Activated CD8-positive, alpha-beta memory T cell treated with anti-CD3 and anti-CD28 coated beads, Interleukin-2, amount 50 U/mL, for 24 hours (primary cell): ENCODE measurements around the gene BEX4.
"Not testable (repeated sequence)": the region's sequence is repeated elsewhere in the genome, so short reads cannot be mapped to it uniquely, and the experiment has no call there.

Source experiments
- DNase-seq: peaks from one replicate; pipeline ENCODE4 v3.0.0-alpha.2; 2020; ENCODE audit errors: extremely low read depth

Gene BEX4

GRCh38 chrX:103214870-103215424, at the start of gene BEX4:
Gene BEX4, plus strand, starts transcription at chrX:103215108. Its CDS starts 1,046 bp downstream, at chrX:103216154.
- DNase-seq, result peak; percentile 48

- no peak for DNase-seq
These were observed 44.7 kb upstream of the BEX4 start for GRCh38 chrX:103170216-103170615.

- no peak for DNase-seq
These were observed 43.6 kb upstream of the BEX4 start for GRCh38 chrX:103171353-103171752.

- not testable (repeated sequence) for DNase-seq
These were observed 39.7 kb upstream of the BEX4 start for GRCh38 chrX:103175256-103175655.

- DNase-seq, result peak; percentile 12
These were observed 38.8 kb upstream of the BEX4 start for GRCh38 chrX:103175944-103176753.

- DNase-seq, result no peak
These were observed 37.4 kb upstream of the BEX4 start for GRCh38 chrX:103177556-103177955.

- no peak for DNase-seq
These were observed 31.0 kb upstream of the BEX4 start for GRCh38 chrX:103183912-103184311.

- no peak for DNase-seq
These were observed 26.9 kb upstream of the BEX4 start for GRCh38 chrX:103187953-103188475.

- no peak for DNase-seq
These were observed 17.1 kb upstream of the BEX4 start for GRCh38 chrX:103197721-103198306.

GRCh38 chrX:103198668-103199067, 16.2 kb upstream of the BEX4 start:
- DNase-seq, result not testable (repeated sequence)

- DNase-seq, result no peak
These were observed 13.9 kb upstream of the BEX4 start for GRCh38 chrX:103201041-103201440.

GRCh38 chrX:103210056-103210455, 4.9 kb upstream of the BEX4 start:
- DNase-seq, result no peak

GRCh38 chrX:103211012-103211715, 3.7 kb upstream of the BEX4 start:
- DNase-seq, result no peak

- DNase-seq, result no peak
These were observed 2.0 kb upstream of the BEX4 start for GRCh38 chrX:103212749-103213457.

- DNase-seq, result no peak
These were observed 600 bp downstream of the BEX4 start for GRCh38 chrX:103215425-103215991.

- no peak for DNase-seq
These were observed 5.8 kb downstream of the BEX4 start for GRCh38 chrX:103220511-103221323.

- DNase-seq, result not testable (repeated sequence)
These were observed 11.0 kb downstream of the BEX4 start for GRCh38 chrX:103225918-103226317.

- DNase-seq, result no peak
These were observed 18.4 kb downstream of the BEX4 start for GRCh38 chrX:103233263-103233662.

GRCh38 chrX:103234869-103235268, 20.0 kb downstream of the BEX4 start:
- no peak for DNase-seq

GRCh38 chrX:103235608-103236007, 20.7 kb downstream of the BEX4 start:
- DNase-seq, result not testable (repeated sequence)
